Measurements from ENCODE around the gene WNK1.

Gene WNK1

GRCh38 chr12:915090-915489 is 162.7 kb downstream of the WNK1 start:
- TF ChIP-seq CTCF (IDR thresholded peaks at IDR 0.05; ENCODE audit: low read depth, low read length): no peak
- Histone ChIP-seq H3K27me3 (no peaks in the 10 kb centered on the region), H3K4me3 (ENCODE audit: low read depth, low read length) (no peak overlapping the region), H3K9me3 (no peaks in the 10 kb centered on the region), H3K36me3 (peaks cover 69% of the 10 kb centered on the region), H3K4me1 (no peaks in the 10 kb centered on the region)
- no peak for DNase-seq

- no peaks in the 10 kb centered on the region for H3K4me1 ChIP-seq
- no peaks in the 10 kb centered on the region for H3K27me3 ChIP-seq
- TF ChIP-seq CTCF (IDR thresholded peaks at IDR 0.05; ENCODE audit: low read depth, low read length): no peak
- H3K9me3 ChIP-seq: no peaks in the 10 kb centered on the region
- peaks cover 61% of the 10 kb centered on the region for H3K36me3 ChIP-seq
- H3K4me3 ChIP-seq (ENCODE audit: low read depth, low read length): no peak overlapping the region
- DNase-seq: no peak
These were observed 163.9 kb downstream of the WNK1 start for GRCh38 chr12:916240-916639.

GRCh38 chr12:916712-917445 is 164.5 kb downstream of the WNK1 start:
- DNase-seq: no peak

GRCh38 chr12:920676-921075 is 168.3 kb downstream of the WNK1 start:
- Histone ChIP-seq H3K4me3 (ENCODE audit: low read depth, low read length) (no peak overlapping the region), H3K9me3 (no peaks in the 10 kb centered on the region), H3K27me3 (no peaks in the 10 kb centered on the region), H3K36me3 (peaks cover 28% of the 10 kb centered on the region), H3K4me1 (no peaks in the 10 kb centered on the region)
- no peak for DNase-seq
- no peak for TF ChIP-seq CTCF (IDR thresholded peaks at IDR 0.05; ENCODE audit: low read depth, low read length)

More at GRCh38 chr12:916712-917445, 164.5 kb downstream of the WNK1 start:
- no peaks in the 10 kb centered on the region for H3K27me3 ChIP-seq
- no peak overlapping the region for H3K4me3 ChIP-seq (ENCODE audit: low read depth, low read length)
- no peaks in the 10 kb centered on the region for H3K4me1 ChIP-seq
- peaks cover 55% of the 10 kb centered on the region for H3K36me3 ChIP-seq
- H3K9me3 ChIP-seq: no peaks in the 10 kb centered on the region
- TF ChIP-seq CTCF (IDR thresholded peaks at IDR 0.05; ENCODE audit: low read depth, low read length): no peak

GRCh38 chr12:922285-922684 is 169.9 kb downstream of the WNK1 start:
- H3K27me3 ChIP-seq: no peaks in the 10 kb centered on the region
- DNase-seq: no peak
- no peaks in the 10 kb centered on the region for H3K9me3 ChIP-seq
- TF ChIP-seq CTCF (IDR thresholded peaks at IDR 0.05; ENCODE audit: low read depth, low read length): no peak
- no peak overlapping the region for H3K4me3 ChIP-seq (ENCODE audit: low read depth, low read length)
- H3K36me3 ChIP-seq: peaks cover 27% of the 10 kb centered on the region
- H3K4me1 ChIP-seq: no peaks in the 10 kb centered on the region

- H3K27me3 ChIP-seq: no peaks in the 10 kb centered on the region
- no peak for DNase-seq
- H3K4me3 ChIP-seq (ENCODE audit: low read depth, low read length): no peak overlapping the region
- TF ChIP-seq CTCF (IDR thresholded peaks at IDR 0.05; ENCODE audit: low read depth, low read length): no peak
- H3K9me3 ChIP-seq: no peaks in the 10 kb centered on the region
- H3K36me3 ChIP-seq: peaks cover 35% of the 10 kb centered on the region
- H3K4me1 ChIP-seq: no peaks in the 10 kb centered on the region
These were observed 174.3 kb downstream of the WNK1 start for GRCh38 chr12:926641-927040.
